Vagina (tissue), 2 donors: ENCODE data around the gene USP12. TPM values are rescaled to one million over a fixed set of nuclear protein-coding genes. Genes with fewer than 3 reads are reported as not detected.
"Not testable (repeated sequence)": the region's sequence is repeated elsewhere in the genome, so short reads cannot be mapped to it uniquely, and the experiment has no call there.

Experiments used
- DNase-seq, 2 donors: peaks; one replicate each; pipeline ENCODE4 v3.0.0-alpha.2; 2017; ENCODE audit errors: extremely low spot score in 2 of 2
- H3K27ac ChIP-seq: fragments of 200-600 bp; sonication (generic); one replicate; pipeline ENCODE4 v1.5.1; 2019
- H3K27me3 ChIP-seq: fragments of 200-600 bp; sonication (generic); one replicate; pipeline ENCODE4 v1.5.1; 2019
- H3K36me3 ChIP-seq, 2 donors: fragments of 200-600 bp; sonication (generic); one replicate each; pipeline ENCODE4 v1.5.1; 2017 to 2019
- H3K4me1 ChIP-seq: fragments of 200-600 bp; sonication (generic); one replicate; pipeline ENCODE4 v1.5.1; 2019
- H3K4me3 ChIP-seq, 2 donors: fragments of 200-600 bp; sonication (generic); 1 replicate in 1 of 2; 2 replicates in 1 of 2; pipeline ENCODE4 v1.5.1; 2016 to 2019
- H3K9me3 ChIP-seq: fragments of 200-600 bp; sonication (generic); one replicate; pipeline ENCODE4 v1.5.1; 2019
- CTCF ChIP-seq, 3 experiments: fragments of 450-650 bp in 2 of 3; fragments of 200-600 bp in 1 of 3; sonication (generic) in 1 of 3; IDR thresholded peaks; one replicate each; pipeline ENCODE4 v1.5.1; 2017 to 2019; ENCODE audit warnings: antibody characterized with exemption in 3 of 3, mild to moderate bottlenecking in 2 of 3, moderate library complexity in 2 of 3
- POLR2A ChIP-seq, 2 donors: fragments of 450-650 bp; IDR thresholded peaks; one replicate each; pipeline ENCODE4 v1.6.1; 2017; ENCODE audit warnings: antibody characterized with exemption in 2 of 2, mild to moderate bottlenecking in 2 of 2, moderate library complexity in 2 of 2
- POLR2AphosphoS5 ChIP-seq, 2 donors: sonication (generic); formaldehyde crosslinking; IDR thresholded peaks; one replicate each; pipeline ENCODE4 v1.9.0; 2017; ENCODE audit warnings: antibody characterized with exemption in 2 of 2, mild to moderate bottlenecking in 2 of 2, low read depth in 1 of 2; ENCODE audit not compliant: insufficient read depth in 1 of 2
- intact Hi-C: fragments of 100-400 bp; cut with DNase I; formaldehyde crosslinking; loops from one replicate; pipeline ENCODE4 v1.15.1; 2023
- total RNA-seq: library from RNA; depleted of rRNA; stranded (reverse); fragments of >200 nt; gene quantifications from one replicate; pipeline ENCODE4 v1.2.3, GENCODE V29; 2016

Gene USP12
- total RNA-seq, 1 donor from 2014 or later: 20.9 TPM

DNA sequence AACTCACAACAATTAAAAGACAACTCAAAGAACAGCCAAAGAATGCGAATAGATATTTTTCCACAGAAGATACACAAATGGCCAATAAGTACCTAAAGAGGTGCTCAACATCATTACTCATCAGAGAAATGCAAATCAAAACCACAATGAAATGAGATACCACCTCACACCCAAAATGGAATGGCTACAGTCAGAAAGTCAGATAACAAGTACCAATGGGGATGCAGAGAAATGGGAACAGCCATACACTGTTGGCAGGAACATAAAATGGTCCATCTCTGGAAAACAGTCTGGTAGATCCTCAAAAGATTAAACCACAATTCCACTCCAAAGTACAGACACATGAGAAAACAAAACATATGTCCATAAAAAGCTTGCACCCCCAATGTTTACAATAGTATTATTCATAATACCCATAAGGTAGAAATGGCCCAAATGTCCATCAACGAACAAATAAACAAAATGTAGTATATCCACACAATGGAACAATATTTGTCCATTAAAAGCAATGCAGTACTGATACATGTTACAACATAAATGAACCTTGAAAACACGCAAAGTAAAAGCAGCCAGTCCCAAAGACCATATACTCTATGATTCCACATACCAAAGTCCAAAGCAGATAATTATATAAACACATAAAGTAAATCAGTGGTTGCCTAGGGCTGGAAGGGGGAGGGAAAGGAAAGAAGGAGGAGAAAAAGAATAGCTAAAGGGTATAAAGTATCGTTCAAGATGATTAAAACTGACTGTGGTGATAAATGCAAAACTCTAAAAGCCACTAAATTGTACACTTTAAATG, 19.6 kb downstream of the USP12 start:
- intact Hi-C loops: no loop called here
- H3K4me3 ChIP-seq: no peak overlapping the region
- no peak for TF ChIP-seq CTCF (IDR thresholded peaks at IDR 0.05)
- no peak for TF ChIP-seq POLR2A (IDR thresholded peaks at IDR 0.05)
- no peak for TF ChIP-seq POLR2AphosphoS5 (IDR thresholded peaks at IDR 0.05; ENCODE audit: insufficient read depth in 1 of 2, low read depth in 1 of 2)
- no peaks in the 10 kb centered on the region for H3K36me3 ChIP-seq
- no peak for DNase-seq
- H3K27ac ChIP-seq: no peak overlapping the region
- H3K27me3 ChIP-seq: no peaks in the 10 kb centered on the region
- H3K4me1 ChIP-seq: peaks cover 16% of the 10 kb centered on the region
- H3K9me3 ChIP-seq: no peaks in the 10 kb centered on the region

- peaks cover 23% of the 10 kb centered on the region for H3K4me1 ChIP-seq
- no peak for DNase-seq
- no peak overlapping the region for H3K27ac ChIP-seq
- no peaks in the 10 kb centered on the region for H3K27me3 ChIP-seq
- TF ChIP-seq POLR2AphosphoS5 (IDR thresholded peaks at IDR 0.05; ENCODE audit: insufficient read depth in 1 of 2, low read depth in 1 of 2) (no peak), CTCF (IDR thresholded peaks at IDR 0.05) (no peak), POLR2A (IDR thresholded peaks at IDR 0.05) (no peak)
- H3K4me3 ChIP-seq: no peak overlapping the region
- intact Hi-C loops: no loop called here
- no peaks in the 10 kb centered on the region for H3K9me3 ChIP-seq
- H3K36me3 ChIP-seq: no peaks in the 10 kb centered on the region
Measured at GRCh38 chr13:27149702-27150101, 21.9 kb downstream of the USP12 start.

- Histone ChIP-seq H3K4me3 (no peak overlapping the region), H3K27me3 (no peaks in the 10 kb centered on the region), H3K9me3 (no peaks in the 10 kb centered on the region), H3K4me1 (peaks cover 23% of the 10 kb centered on the region), H3K36me3 (no peaks in the 10 kb centered on the region), H3K27ac (no peak overlapping the region)
- intact Hi-C loops: no loop called here
- DNase-seq: no peak
- no peak for TF ChIP-seq POLR2A (IDR thresholded peaks at IDR 0.05)
- TF ChIP-seq POLR2AphosphoS5 (IDR thresholded peaks at IDR 0.05; ENCODE audit: insufficient read depth in 1 of 2, low read depth in 1 of 2): no peak
- TF ChIP-seq CTCF (IDR thresholded peaks at IDR 0.05): no peak
Measured at GRCh38 chr13:27148900-27149299, 22.7 kb downstream of the USP12 start.

GRCh38 chr13:27147530-27148170, 24.0 kb downstream of the USP12 start:
- Histone ChIP-seq H3K27me3 (no peaks in the 10 kb centered on the region), H3K9me3 (no peaks in the 10 kb centered on the region), H3K27ac (no peak overlapping the region), H3K36me3 (no peaks in the 10 kb centered on the region), H3K4me1 (peaks cover 23% of the 10 kb centered on the region), H3K4me3 (no peak overlapping the region)
- TF ChIP-seq POLR2AphosphoS5 (IDR thresholded peaks at IDR 0.05; ENCODE audit: insufficient read depth in 1 of 2, low read depth in 1 of 2) (no peak), CTCF (IDR thresholded peaks at IDR 0.05) (no peak), POLR2A (IDR thresholded peaks at IDR 0.05) (no peak)
- intact Hi-C loops: no loop called here
- no peak for DNase-seq

DNA sequence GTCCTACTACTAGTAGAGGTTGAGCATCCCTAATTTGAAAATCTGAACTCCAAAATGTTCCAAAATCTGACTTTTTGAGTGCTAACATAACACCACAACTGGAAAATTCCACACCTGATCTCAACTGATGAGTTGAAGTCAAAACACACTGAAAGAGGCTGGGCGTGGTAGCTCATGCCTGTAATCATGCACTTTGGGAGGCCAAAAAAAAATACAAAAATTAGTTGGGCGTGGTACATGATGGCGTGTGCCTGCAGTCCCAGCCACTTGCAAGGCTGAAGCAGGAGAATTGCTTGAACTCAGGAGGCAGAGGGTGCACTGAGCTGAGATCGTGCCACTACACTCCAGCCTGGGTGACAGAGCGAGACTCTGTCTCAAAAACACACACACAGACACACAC, 29.9 kb downstream of the USP12 start:
- Histone ChIP-seq H3K4me1 (peaks cover 13% of the 10 kb centered on the region), H3K36me3 (no peaks in the 10 kb centered on the region), H3K27ac (no peak overlapping the region), H3K27me3 (no peaks in the 10 kb centered on the region), H3K4me3 (no peak overlapping the region), H3K9me3 (no peaks in the 10 kb centered on the region)
- no peak for TF ChIP-seq CTCF (IDR thresholded peaks at IDR 0.05)
- no peak for TF ChIP-seq POLR2AphosphoS5 (IDR thresholded peaks at IDR 0.05; ENCODE audit: insufficient read depth in 1 of 2, low read depth in 1 of 2)
- no peak for DNase-seq
- intact Hi-C loops: no loop called here

DNA sequence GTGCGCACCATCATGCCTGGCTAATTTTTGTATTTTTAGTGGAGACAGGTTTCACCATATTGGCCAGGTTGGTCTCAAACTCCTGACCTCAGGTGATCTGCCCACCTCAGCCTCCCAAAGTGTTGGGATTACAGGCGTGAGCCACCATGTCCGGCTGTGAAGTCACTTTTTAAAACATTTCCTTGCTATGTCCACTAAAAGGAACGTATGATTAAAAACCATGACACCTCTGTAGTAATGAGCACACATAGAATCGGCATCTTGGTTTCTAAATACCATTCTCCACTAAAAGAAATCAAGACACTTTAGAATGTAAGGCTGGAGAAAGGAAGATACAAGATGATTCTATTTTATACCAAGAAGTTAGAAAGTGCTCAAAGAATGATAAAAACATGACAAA, 30.5 kb downstream of the USP12 start:
- H3K4me1 ChIP-seq: peaks cover 13% of the 10 kb centered on the region
- H3K36me3 ChIP-seq, intact Hi-C loops: not testable (repeated sequence)

More for the DNA sequence above, 30.5 kb downstream of the USP12 start:
- not testable (repeated sequence) for H3K9me3 ChIP-seq, H3K27me3 ChIP-seq, H3K4me3 ChIP-seq, H3K27ac ChIP-seq, DNase-seq
